Vagina (tissue), 2 donors: ENCODE data around the gene GNAZ.

Experiments
- POLR2A ChIP-seq, 2 donors: fragments of 450-650 bp; IDR thresholded peaks; one replicate each; pipeline ENCODE4 v1.6.1; 2017; ENCODE audit warnings: antibody characterized with exemption in 2 of 2, mild to moderate bottlenecking in 2 of 2, moderate library complexity in 2 of 2
- POLR2AphosphoS5 ChIP-seq, 2 donors: sonication (generic); formaldehyde crosslinking; IDR thresholded peaks; one replicate each; pipeline ENCODE4 v1.9.0; 2017; ENCODE audit warnings: antibody characterized with exemption in 2 of 2, mild to moderate bottlenecking in 2 of 2, low read depth in 1 of 2; ENCODE audit not compliant: insufficient read depth in 1 of 2
- TF ChIP-seq, protein P1 (sequence below), 3 experiments: fragments of 450-650 bp in 2 of 3; fragments of 200-600 bp in 1 of 3; sonication (generic) in 1 of 3; IDR thresholded peaks; one replicate each; pipeline ENCODE4 v1.5.1; 2017 to 2019; ENCODE audit warnings: antibody characterized with exemption in 3 of 3, mild to moderate bottlenecking in 2 of 3, moderate library complexity in 2 of 3

DNA sequence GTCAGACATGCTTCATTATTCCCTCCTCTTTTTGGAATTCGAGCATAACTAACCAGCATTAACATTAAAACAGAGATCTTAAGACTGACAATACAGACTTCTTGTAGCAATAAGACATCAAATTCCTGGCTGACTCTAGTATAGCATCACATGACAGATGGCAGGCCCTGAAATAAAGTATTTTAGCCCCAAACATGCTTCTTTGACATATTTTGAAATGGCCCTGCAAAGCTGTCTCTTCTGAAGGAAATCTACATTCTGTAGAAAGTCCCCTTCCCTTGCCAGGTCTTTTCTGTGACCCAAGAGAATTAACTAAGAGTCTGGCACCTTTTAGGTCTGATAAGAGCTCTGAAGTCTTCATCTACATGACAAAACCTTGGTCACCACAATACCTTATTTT, 38.5 kb upstream of the GNAZ start:
- TF ChIP-seq, protein P1, sequence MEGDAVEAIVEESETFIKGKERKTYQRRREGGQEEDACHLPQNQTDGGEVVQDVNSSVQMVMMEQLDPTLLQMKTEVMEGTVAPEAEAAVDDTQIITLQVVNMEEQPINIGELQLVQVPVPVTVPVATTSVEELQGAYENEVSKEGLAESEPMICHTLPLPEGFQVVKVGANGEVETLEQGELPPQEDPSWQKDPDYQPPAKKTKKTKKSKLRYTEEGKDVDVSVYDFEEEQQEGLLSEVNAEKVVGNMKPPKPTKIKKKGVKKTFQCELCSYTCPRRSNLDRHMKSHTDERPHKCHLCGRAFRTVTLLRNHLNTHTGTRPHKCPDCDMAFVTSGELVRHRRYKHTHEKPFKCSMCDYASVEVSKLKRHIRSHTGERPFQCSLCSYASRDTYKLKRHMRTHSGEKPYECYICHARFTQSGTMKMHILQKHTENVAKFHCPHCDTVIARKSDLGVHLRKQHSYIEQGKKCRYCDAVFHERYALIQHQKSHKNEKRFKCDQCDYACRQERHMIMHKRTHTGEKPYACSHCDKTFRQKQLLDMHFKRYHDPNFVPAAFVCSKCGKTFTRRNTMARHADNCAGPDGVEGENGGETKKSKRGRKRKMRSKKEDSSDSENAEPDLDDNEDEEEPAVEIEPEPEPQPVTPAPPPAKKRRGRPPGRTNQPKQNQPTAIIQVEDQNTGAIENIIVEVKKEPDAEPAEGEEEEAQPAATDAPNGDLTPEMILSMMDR (IDR thresholded peaks at IDR 0.05): no peak
- no peak for TF ChIP-seq POLR2AphosphoS5 (IDR thresholded peaks at IDR 0.05; ENCODE audit: insufficient read depth in 1 of 2, low read depth in 1 of 2)
- TF ChIP-seq POLR2A (IDR thresholded peaks at IDR 0.05): no peak
